SJSA1 (cell line): ENCODE measurements around the gene SGSM1. TPM values are rescaled to one million over a fixed set of nuclear protein-coding genes. Genes with fewer than 3 reads are reported as not detected.
A peak's percentile ranks its signal among the peaks of the same experiment; 100 is the strongest.

Experiments
- DNase-seq, 2 experiments: peaks; one replicate each; pipeline ENCODE4 v3.0.0-alpha.2; 2015 to 2020; ENCODE audit warnings: low spot score in 2 of 2, low read depth in 1 of 2
- H3K27ac ChIP-seq: fragments of 250-450 bp; sonication (Bioruptor Pico); 2 replicates; pipeline ENCODE4 v1.5.1; 2020; ENCODE audit warnings: mild to moderate bottlenecking, moderate library complexity
- H3K27me3 ChIP-seq: fragments of 250-450 bp; sonication (Bioruptor Pico); replicated peaks from 2 replicates; pipeline ENCODE4 v1.5.1; 2020; ENCODE audit warnings: mild to moderate bottlenecking, moderate library complexity
- H3K36me3 ChIP-seq: fragments of 250-450 bp; sonication (Bioruptor Pico); 2 replicates; pipeline ENCODE4 v1.5.1; 2020; ENCODE audit warnings: mild to moderate bottlenecking
- H3K4me1 ChIP-seq: fragments of 250-450 bp; sonication (Bioruptor Pico); replicated peaks from 2 replicates; pipeline ENCODE4 v1.6.1; 2021; ENCODE audit warnings: mild to moderate bottlenecking
- H3K4me3 ChIP-seq: fragments of 250-450 bp; sonication (Bioruptor Pico); 2 replicates; pipeline ENCODE4 v1.5.1; 2020; ENCODE audit warnings: mild to moderate bottlenecking
- H3K9me3 ChIP-seq: fragments of 250-450 bp; sonication (Bioruptor Pico); replicated peaks from 2 replicates; pipeline ENCODE4 v1.5.1; 2020; ENCODE audit warnings: mild to moderate bottlenecking
- total RNA-seq: library from RNA; depleted of rRNA; stranded (reverse); fragments of >200 nt; shearing (Covaris generic); gene quantifications from 2 replicates; pipeline ENCODE4 v1.2.3, GENCODE V29; 2014; rRNA removed

Gene SGSM1, protein sequence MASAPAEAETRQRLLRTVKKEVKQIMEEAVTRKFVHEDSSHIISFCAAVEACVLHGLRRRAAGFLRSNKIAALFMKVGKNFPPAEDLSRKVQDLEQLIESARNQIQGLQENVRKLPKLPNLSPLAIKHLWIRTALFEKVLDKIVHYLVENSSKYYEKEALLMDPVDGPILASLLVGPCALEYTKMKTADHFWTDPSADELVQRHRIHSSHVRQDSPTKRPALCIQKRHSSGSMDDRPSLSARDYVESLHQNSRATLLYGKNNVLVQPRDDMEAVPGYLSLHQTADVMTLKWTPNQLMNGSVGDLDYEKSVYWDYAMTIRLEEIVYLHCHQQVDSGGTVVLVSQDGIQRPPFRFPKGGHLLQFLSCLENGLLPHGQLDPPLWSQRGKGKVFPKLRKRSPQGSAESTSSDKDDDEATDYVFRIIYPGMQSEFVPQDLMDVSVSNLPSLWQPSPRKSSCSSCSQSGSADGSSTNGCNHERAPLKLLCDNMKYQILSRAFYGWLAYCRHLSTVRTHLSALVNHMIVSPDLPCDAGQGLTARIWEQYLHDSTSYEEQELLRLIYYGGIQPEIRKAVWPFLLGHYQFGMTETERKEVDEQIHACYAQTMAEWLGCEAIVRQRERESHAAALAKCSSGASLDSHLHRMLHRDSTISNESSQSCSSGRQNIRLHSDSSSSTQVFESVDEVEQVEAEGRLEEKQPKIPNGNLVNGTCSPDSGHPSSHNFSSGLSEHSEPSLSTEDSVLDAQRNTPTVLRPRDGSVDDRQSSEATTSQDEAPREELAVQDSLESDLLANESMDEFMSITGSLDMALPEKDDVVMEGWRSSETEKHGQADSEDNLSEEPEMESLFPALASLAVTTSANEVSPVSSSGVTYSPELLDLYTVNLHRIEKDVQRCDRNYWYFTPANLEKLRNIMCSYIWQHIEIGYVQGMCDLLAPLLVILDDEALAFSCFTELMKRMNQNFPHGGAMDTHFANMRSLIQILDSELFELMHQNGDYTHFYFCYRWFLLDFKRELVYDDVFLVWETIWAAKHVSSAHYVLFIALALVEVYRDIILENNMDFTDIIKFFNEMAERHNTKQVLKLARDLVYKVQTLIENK
- not detected in 2 replicates for total RNA-seq

DNA sequence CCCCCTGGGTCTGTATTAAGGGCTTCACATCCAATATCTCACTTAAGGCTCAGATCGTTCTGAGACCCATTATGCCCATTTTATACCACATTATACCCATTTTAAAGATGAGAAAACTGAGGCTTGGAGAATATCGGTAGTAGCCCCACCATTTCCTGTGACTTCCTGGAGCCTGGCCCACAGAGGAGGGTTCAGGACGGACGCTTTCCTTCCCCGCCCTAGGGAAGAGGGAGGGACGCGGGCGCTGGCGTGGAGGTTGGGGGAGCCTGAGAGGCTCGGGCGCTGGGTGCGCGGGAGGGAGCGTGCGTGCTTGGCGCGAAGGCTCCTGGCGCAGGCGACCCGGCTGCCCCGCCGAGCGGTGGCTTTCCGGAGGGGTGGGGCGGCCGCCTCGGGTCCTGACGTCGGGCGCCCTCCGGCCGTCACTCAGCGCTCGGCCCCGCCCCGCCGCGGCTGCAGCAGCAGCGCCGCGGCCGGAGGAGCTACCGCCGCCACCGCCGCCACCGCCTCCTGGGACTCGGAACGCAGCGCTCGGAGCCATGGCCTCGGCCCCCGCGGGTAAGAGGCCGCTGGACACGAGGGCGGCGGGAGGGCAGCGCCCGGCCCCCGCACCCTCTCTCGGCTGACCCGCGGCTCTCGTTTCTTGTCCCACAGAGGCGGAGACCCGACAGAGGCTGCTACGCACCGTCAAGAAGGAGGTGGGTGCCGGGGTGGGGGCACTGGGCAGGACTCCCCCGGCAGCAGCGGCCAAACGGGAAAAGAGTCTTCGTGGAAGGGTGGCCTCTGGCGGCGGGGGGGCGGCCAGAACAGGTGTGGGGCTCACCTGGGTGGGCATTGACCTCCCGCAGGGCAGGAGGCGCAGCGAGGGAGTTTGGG, at the start of gene SGSM1:
Gene SGSM1, plus strand, starts transcription at position 422 of the 873 bp plus-strand sequence. Its CDS starts 115 bp downstream, at position 537.
- no peaks in the 10 kb centered on the region for H3K27me3 ChIP-seq
- H3K27ac ChIP-seq = no peak within 1 kb of the TSS
- H3K9me3 ChIP-seq = no peaks in the 10 kb centered on the region
- peaks cover 11% of the 10 kb centered on the region for H3K4me1 ChIP-seq
- peak within 1 kb of the TSS; percentile 29 for H3K4me3 ChIP-seq
- DNase-seq = peak; percentile 60 to 69
- no peaks in the 10 kb centered on the region for H3K36me3 ChIP-seq

DNA sequence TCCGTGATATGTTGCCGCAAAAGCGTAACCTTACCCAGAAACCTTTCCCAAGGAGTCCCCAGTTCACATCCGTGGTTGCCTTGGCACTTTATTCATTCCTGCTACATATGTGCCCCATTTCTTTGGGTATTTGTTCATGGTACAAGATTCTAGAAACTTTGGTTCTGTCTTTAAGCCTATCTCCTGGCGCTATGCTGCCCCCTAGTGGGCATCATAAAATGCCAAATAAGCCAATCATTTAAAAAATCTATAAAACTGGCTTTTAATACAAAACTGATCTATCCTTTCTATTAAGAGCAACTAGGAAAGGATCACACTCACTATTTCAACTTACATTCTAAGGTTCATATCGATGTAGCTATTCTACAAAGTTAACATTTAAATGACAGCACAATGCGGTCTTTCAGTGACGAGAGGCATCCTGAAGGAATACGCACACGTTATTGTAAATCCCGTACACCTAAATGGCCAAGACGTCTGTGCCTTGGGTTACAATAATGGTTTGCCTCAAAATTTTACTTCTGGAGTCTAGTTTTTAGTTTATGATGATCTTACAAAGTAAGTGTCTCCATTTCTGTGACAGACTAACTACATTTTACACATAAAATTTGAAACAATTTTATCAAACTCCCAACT, 47.7 kb upstream of the SGSM1 start:
- Histone ChIP-seq H3K4me1 (no peaks in the 10 kb centered on the region), H3K36me3 (no peaks in the 10 kb centered on the region), H3K4me3 (no peak overlapping the region), H3K27me3 (peaks cover 10% of the 10 kb centered on the region; the same call in 1 of the 2 replicates), H3K9me3 (no peaks in the 10 kb centered on the region), H3K27ac (no peak overlapping the region)
- DNase-seq = peak in 1 of 2 experiments; percentile 52

DNA sequence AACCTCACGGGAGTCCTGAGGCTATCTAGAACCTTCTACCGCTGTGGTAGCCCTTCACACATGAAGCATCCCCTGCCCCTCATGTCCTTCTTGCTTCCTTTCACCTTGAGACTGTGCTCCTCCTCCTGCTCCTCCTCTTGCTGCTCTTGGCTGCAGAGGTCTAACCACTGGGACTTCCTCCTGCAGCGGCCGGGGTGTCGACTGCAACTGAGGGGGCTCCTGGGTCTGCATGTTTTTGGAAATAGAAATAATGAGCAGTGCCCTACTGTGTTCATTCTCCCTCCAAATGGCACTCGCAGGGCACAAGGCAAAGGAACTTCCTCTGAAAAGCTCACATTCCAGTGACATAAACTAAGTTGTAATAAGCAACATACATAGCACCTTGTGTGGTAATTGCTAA, 46.2 kb upstream of the SGSM1 start:
- H3K4me1 ChIP-seq = no peaks in the 10 kb centered on the region
- H3K9me3 ChIP-seq = no peaks in the 10 kb centered on the region
- peaks cover 10% of the 10 kb centered on the region; the same call in 1 of the 2 replicates for H3K27me3 ChIP-seq
- no peaks in the 10 kb centered on the region for H3K36me3 ChIP-seq
- no peak overlapping the region for H3K27ac ChIP-seq
- H3K4me3 ChIP-seq = no peak overlapping the region
- DNase-seq = no peak

DNA sequence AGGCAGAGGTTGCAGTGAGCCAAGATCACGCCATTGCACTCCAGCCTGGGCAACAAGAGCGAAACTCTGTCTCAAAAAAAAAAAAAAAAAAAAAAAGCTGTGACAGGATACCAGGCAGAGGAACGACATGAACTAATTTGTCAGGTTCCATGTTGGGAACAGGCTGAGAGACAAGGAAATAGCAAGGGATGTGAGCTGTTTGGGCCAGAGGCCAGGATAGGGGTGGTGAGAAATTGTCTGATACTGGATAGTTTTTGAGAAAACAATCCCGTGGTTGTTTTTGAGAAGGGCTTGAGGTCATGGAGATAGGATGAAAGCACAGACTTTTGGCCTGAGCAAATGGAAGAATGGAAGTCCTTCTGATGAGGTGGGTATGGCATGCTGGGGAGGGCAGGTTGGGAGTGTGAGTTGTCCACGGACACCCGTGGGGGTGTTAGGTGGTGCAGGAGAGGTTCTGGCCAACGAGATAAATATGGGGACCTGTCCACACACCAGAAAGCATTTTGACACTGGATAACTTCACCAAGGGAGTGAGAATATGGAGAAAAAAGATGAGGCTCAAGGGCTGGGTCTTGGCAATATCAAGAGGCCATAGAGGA, 45.2 kb upstream of the SGSM1 start:
- DNase-seq = no peak
- Histone ChIP-seq H3K9me3 (no peaks in the 10 kb centered on the region), H3K36me3 (no peaks in the 10 kb centered on the region)

DNA sequence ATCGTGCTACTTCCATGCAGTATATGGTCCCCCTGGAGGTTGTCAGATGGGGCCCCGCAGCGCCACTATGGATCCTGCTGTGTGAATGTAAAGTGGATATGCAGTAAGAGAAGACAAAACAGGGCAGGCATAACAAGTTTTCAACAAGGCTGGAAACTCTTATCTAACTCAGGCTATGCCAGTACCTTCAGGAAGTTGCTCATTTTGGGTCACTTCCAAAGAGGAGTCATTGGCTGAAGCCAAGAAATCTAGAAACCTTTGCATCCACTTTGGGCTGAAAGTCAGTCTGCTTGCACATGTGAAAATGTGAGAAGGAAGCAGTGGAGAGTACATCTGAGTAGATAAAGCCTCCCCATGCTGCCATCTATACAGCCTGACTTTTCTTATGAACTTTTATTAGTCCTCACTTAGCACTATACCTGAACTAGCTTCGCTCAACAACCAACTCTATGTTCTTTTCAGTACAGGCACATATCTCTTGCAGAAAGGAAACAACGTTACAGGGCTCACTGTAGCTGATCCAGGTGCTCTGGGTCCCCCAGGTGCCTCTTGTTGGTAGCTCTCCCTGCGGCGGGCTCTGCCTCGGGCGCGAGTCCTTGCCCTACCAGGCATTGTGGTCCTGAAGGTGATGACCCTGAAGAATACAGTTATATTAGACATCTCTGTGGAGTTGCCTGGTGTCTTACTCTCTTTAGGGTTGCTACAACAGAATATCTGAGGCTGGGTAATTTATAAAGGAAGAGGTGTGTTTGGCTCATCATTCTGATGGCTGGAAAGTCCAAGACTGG, 43.9 kb upstream of the SGSM1 start:
- Histone ChIP-seq H3K27me3 (peaks cover 10% of the 10 kb centered on the region; the same call in 1 of the 2 replicates), H3K9me3 (no peaks in the 10 kb centered on the region), H3K4me3 (no peak overlapping the region), H3K27ac (no peak overlapping the region), H3K36me3 (no peaks in the 10 kb centered on the region), H3K4me1 (no peaks in the 10 kb centered on the region)
- no peak for DNase-seq

More for the DNA sequence above, 45.2 kb upstream of the SGSM1 start:
- Histone ChIP-seq H3K4me3 (no peak overlapping the region), H3K27ac (no peak overlapping the region), H3K4me1 (no peaks in the 10 kb centered on the region), H3K27me3 (peaks cover 10% of the 10 kb centered on the region; the same call in 1 of the 2 replicates)

DNA sequence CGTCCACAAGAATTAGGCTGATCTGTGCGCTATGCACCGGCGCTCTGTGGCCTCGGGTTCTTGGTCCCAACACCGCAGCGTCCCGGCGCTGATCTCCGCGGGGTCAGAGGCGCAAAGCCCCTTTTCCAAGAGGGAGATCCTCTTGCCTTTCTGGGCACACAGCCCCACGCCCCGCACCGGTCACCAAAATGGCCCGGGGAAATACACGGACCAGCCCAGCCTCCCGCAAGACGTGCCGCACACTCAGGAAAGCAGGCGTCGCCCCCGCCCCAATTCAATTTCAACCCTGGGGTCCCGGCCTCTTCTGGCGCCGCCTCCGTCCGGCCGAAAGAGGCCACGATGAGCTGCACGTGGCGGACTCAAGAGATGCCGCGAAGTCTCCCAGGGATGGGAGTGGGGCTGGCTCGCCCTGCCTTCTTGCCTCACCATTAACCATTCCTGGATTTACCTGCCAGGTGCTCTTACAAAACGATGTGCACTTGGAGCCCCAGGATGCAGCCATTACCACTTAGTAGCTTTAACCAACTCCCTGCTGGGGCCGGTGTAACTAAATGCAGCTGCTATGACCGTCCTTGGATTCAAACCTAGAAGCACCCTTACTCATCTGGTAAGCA, 42.0 kb upstream of the SGSM1 start:
- no peak for DNase-seq
- Histone ChIP-seq H3K36me3 (no peaks in the 10 kb centered on the region), H3K27ac (no peak overlapping the region), H3K4me1 (no peaks in the 10 kb centered on the region), H3K27me3 (peaks cover 10% of the 10 kb centered on the region; the same call in 1 of the 2 replicates), H3K4me3 (no peak overlapping the region), H3K9me3 (no peaks in the 10 kb centered on the region)

DNA sequence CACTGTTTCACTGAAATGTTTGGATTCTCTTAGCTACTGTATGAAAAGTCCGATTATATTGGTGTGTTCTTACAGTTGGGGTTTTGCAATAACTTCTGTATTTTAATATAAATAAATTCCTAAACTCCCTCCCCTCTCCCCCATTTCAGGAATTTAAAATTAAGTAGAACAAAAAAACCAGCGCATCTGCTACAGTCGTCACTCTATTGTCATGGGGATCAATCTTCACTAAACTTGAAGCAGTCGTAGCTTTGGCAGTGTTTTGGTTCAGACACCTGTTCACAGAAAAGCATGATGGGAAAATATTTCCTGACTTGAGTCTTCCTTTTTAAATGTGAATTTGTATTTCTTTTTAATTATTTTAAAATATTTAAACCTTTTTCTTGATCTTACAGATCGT, 40.8 kb upstream of the SGSM1 start:
- no peaks in the 10 kb centered on the region for H3K36me3 ChIP-seq
- no peaks in the 10 kb centered on the region for H3K4me1 ChIP-seq
- H3K9me3 ChIP-seq = no peaks in the 10 kb centered on the region
- no peak overlapping the region for H3K27ac ChIP-seq
- H3K4me3 ChIP-seq = no peak overlapping the region
- DNase-seq = no peak
- H3K27me3 ChIP-seq = peaks cover 4% of the 10 kb centered on the region

DNA sequence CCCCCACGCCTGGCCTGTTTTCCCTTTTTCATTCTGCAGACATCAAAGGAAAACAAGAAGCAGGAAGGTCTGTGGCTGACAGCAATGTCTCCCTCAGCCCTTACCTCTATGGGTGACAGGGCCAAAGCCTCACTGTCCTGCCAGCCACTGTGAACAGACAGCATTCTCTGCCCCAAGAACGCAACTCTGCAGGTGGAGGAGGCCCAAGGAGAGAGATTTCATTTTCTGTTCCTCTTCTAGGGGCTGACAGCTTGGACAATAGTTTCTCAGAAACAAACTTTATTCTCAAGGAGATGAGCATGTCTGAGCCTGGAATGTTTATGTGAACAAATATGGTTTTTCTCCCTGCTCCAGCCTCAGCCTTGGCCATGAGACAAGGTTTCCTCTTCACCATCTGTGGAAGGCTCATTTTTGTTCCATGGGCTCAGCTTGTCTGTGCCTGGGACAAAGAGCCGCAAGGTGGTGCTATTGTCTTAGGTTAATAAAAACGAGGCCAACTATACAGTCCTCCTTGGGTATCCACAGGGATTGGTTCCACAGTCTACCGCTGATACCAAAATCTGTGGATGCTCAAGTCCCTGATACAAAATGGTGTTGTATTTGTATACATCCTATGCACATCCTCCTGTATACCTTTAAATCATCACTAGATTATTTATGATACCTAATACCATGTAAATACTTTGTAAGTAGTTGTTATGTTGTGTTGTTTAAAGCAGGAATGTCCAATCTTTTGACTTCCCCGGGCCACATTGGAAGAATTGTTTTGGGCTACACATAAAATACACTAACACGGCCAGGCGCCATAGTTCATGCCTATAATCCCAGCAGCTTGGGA, 37.3 kb upstream of the SGSM1 start:
- H3K27me3 ChIP-seq = peaks cover 8% of the 10 kb centered on the region; the same call in 1 of the 2 replicates
- H3K4me3 ChIP-seq = no peak overlapping the region
- no peaks in the 10 kb centered on the region for H3K9me3 ChIP-seq
- H3K4me1 ChIP-seq = no peaks in the 10 kb centered on the region
- no peak overlapping the region for H3K27ac ChIP-seq
- peak; percentile 23 to 54 for DNase-seq
- no peaks in the 10 kb centered on the region for H3K36me3 ChIP-seq

DNA sequence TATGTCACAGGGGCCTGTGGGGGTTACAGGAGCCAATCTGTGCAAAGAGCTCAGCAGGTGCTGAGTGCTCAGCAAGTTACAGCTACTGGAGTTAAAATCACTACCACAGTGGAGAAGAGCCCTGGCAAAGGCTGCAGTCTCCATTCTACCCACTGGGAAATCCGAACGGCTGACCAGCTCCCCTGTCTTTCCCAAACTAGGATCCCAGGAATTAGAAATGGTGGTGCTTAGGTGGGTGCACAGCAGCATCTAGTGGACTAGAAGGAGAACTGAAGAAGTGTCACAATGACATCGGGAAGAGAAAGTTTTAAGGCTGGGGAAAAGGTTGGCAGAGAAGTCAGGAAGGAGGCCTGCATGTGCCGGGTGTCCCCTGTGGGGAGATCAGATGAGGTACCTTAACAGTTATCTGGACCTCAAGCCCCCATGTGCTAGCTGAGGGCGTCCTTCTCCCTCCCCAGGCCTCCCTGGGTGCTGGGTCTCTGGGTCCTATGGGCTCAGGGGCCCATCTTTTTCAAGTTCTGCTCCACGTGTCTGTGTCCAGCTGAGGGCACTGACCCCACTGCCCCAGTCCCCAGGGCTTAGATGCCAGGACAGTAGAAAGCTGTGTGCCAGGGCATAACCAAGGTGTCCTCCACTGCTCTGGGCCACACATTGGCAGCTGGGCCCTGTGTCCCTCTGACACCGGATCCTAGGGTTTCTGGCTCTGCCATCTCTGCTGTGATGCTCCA, 33.4 kb upstream of the SGSM1 start:
- Histone ChIP-seq H3K9me3 (no peaks in the 10 kb centered on the region), H3K27me3 (peaks cover 25% of the 10 kb centered on the region; the same call in 1 of the 2 replicates), H3K27ac (no peak overlapping the region), H3K4me3 (no peak overlapping the region), H3K4me1 (no peaks in the 10 kb centered on the region), H3K36me3 (no peaks in the 10 kb centered on the region)
- peak in 1 of 2 experiments; percentile 15 for DNase-seq

DNA sequence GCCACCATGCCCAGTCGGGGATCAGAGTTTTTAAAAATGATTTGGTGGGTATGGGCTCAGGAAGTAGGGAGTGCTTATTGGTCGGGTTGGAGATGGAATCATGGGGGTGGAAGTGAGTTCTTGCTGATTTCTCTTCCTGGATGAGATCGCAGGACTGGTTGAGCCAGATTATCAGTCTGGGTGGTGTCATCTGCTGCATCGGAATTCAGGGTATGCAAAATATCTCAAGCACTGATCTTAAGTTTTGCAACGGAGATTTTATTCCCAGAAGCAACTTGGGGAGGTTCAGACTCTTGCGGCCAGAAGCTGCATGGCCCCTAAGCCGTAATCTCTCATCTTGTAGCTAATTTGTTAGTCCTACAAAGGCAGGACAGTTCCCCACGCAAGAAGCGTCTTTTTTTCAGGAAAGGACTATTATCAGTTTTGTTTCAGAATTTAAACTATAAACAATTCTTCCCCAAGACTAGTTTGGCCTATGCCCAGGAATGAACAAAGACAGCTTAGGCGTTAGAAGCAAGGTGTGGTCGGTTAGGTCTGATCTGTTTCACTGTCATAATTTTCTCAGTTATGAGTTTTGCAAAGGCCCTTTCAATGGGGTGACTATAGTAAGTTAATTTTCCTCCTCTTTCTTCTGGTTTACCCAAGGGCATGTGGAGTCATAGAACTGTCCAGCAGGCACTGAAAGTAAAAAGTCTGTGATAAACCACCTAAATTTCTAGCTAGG, 30.1 kb upstream of the SGSM1 start:
- H3K4me1 ChIP-seq = no peaks in the 10 kb centered on the region
- no peak overlapping the region for H3K4me3 ChIP-seq
- H3K27me3 ChIP-seq = peaks cover 24% of the 10 kb centered on the region; the same call in 1 of the 2 replicates
- H3K27ac ChIP-seq = no peak overlapping the region
- H3K9me3 ChIP-seq = no peaks in the 10 kb centered on the region
- no peak for DNase-seq
- H3K36me3 ChIP-seq = no peaks in the 10 kb centered on the region
